HCT116 (cell line): ENCODE results near the gene IGF2R.

Source experiments
- CEBPB ChIP-seq: IDR thresholded peaks from 2 replicates; pipeline ENCODE4 v1.6.1; 2012; ENCODE audit warnings: low read depth
- CTCF ChIP-seq, 3 experiments: fragments of 200-600 bp in 1 of 3; sonication (generic) in 1 of 3; IDR thresholded peaks in 2 of 3; conservative IDR thresholded peaks in 1 of 3; 2 replicates each; pipeline ENCODE4 v1.5.1; 2012 to 2017; ENCODE audit warnings: low read depth in 2 of 3, low read length in 2 of 3, antibody characterized with exemption in 1 of 3, borderline replicate concordance in 1 of 3, control low read depth in 1 of 3, mild to moderate bottlenecking in 1 of 3, mixed read lengths in 1 of 3, mixed run types in 1 of 3, moderate library complexity in 1 of 3; ENCODE audit not compliant: insufficient read depth in 1 of 3
- REST ChIP-seq: IDR thresholded peaks from 2 replicates; pipeline ENCODE4 v1.6.1; 2012; ENCODE audit warnings: low read depth

GRCh38 chr6:159996087-159996622, 27.3 kb downstream of the IGF2R start:
- no peak for TF ChIP-seq CTCF (IDR thresholded peaks at IDR 0.05 in 2 of 3, conservative IDR thresholded peaks at IDR 0.05 in 1 of 3; ENCODE audit: borderline replicate concordance in 1 of 3, insufficient read depth in 1 of 3, low read depth in 2 of 3, low read length in 2 of 3)
- no peak for TF ChIP-seq CEBPB
- TF ChIP-seq REST, result no peak
